ENCODE data around the gene AREG. TPM values are rescaled to one million over a fixed set of nuclear protein-coding genes. Genes with fewer than 3 reads are reported as not detected.

The AREG gene
- total and polyA plus RNA-seq, 2 experiments from 2014 or later = 0.45 TPM; not detected in 1

- no peaks in the 10 kb centered on the region for H3K36me3 ChIP-seq (ENCODE audit: insufficient read depth)
- H3K9me2 ChIP-seq (ENCODE audit: insufficient read depth) = no peaks in the 10 kb centered on the region; the same call in 1 of the 2 replicates
- Mint-ChIP-seq H3K27ac (no peak overlapping the region), H3K27me3 (ENCODE audit: insufficient read depth, low read depth, poor library complexity) (no peaks in the 10 kb centered on the region), H3K4me1 (peaks cover 1% of the 10 kb centered on the region; the same call in 2 of the 3 replicates), H3K36me3 (ENCODE audit: low read depth) (no peaks in the 10 kb centered on the region), H3K9me3 (no peaks in the 10 kb centered on the region), H3K4me3 (no peak overlapping the region)
- TF ChIP-seq EZH2phosphoT487 (IDR thresholded peaks at IDR 0.05; ENCODE audit: unreplicated experiment) (no peak), EZH2 (IDR thresholded peaks at IDR 0.05; ENCODE audit: low read depth, unreplicated experiment) (no peak)
- H3K27me3 ChIP-seq (ENCODE audit: insufficient read depth) = no peaks in the 10 kb centered on the region
- H3K27ac ChIP-seq (ENCODE audit: low read depth) = no peak overlapping the region
- no peaks in the 10 kb centered on the region for H3F3A ChIP-seq (replicated peaks; ENCODE audit: low read depth)
- no peak for ATAC-seq
- no peaks in the 10 kb centered on the region for H4K20me1 ChIP-seq (replicated peaks; ENCODE audit: insufficient read depth)
- H3K4me1 ChIP-seq (ENCODE audit: insufficient read depth) = no peaks in the 10 kb centered on the region
- DNase-seq (ENCODE audit: low spot score) = no peak
- H3K4me2 ChIP-seq = no peak overlapping the region
- H3K79me2 ChIP-seq (replicated peaks; ENCODE audit: insufficient read depth) = no peaks in the 10 kb centered on the region
- H2AFZ ChIP-seq = no peak overlapping the region
- no peak overlapping the region for H3K4me3 ChIP-seq
These were observed 21.3 kb downstream of the AREG start for GRCh38 chr4:74466242-74466641.

GRCh38 chr4:74471264-74471663 is 26.3 kb downstream of the AREG start:
- Histone ChIP-seq H3K36me3 (ENCODE audit: insufficient read depth) (no peaks in the 10 kb centered on the region), H3K27ac (ENCODE audit: low read depth) (no peak overlapping the region), H3K9me2 (ENCODE audit: insufficient read depth) (peaks cover 7% of the 10 kb centered on the region; the same call in 1 of the 2 replicates), H4K20me1 (replicated peaks; ENCODE audit: insufficient read depth) (no peaks in the 10 kb centered on the region), H3F3A (replicated peaks; ENCODE audit: low read depth) (no peaks in the 10 kb centered on the region), H3K79me2 (replicated peaks; ENCODE audit: insufficient read depth) (no peaks in the 10 kb centered on the region), H3K4me2 (no peak overlapping the region), H3K27me3 (ENCODE audit: insufficient read depth) (no peaks in the 10 kb centered on the region), H3K4me1 (ENCODE audit: insufficient read depth) (no peaks in the 10 kb centered on the region), H3K4me3 (no peak overlapping the region), H2AFZ (no peak overlapping the region)
- Mint-ChIP-seq H3K27ac (no peak overlapping the region), H3K27me3 (ENCODE audit: insufficient read depth, low read depth, poor library complexity) (no peaks in the 10 kb centered on the region), H3K9me3 (no peaks in the 10 kb centered on the region), H3K4me1 (peaks cover 7% of the 10 kb centered on the region), H3K36me3 (ENCODE audit: low read depth) (no peaks in the 10 kb centered on the region), H3K4me3 (no peak overlapping the region)
- ATAC-seq = no peak
- no peak for DNase-seq (ENCODE audit: low spot score)
- no peak for TF ChIP-seq EZH2phosphoT487 (IDR thresholded peaks at IDR 0.05; ENCODE audit: unreplicated experiment)
- TF ChIP-seq ZNF331 (CRISPR knock-in tag; IDR thresholded peaks at IDR 0.05; ENCODE audit: low read depth) = no peak
- no peak for TF ChIP-seq JUNB (IDR thresholded peaks at IDR 0.05; ENCODE audit: unreplicated experiment)
- no peak for TF ChIP-seq REST (IDR thresholded peaks at IDR 0.05; ENCODE audit: unreplicated experiment)
- no peak for TF ChIP-seq STAT1 (IDR thresholded peaks at IDR 0.05; ENCODE audit: unreplicated experiment)
- TF ChIP-seq ZNF462 (CRISPR knock-in tag; IDR thresholded peaks at IDR 0.05) = no peak
- no peak for TF ChIP-seq NANOG (IDR thresholded peaks at IDR 0.05; ENCODE audit: borderline replicate concordance)
- no peak for TF ChIP-seq ZNF114 (CRISPR knock-in tag; IDR thresholded peaks at IDR 0.05)
- no peak for TF ChIP-seq CREB1 (CRISPR knock-in tag; IDR thresholded peaks at IDR 0.05; ENCODE audit: low read depth)
- no peak for TF ChIP-seq POLR2AphosphoS5 (IDR thresholded peaks at IDR 0.05; ENCODE audit: low read depth)
- no peak for TF ChIP-seq CTCF (conservative IDR thresholded peaks at IDR 0.05; ENCODE audit: low read depth in 2 of 2)
